ENCODE data around the gene DHRS2. TPM values are rescaled to one million over a fixed set of nuclear protein-coding genes. Genes with fewer than 3 reads are reported as not detected.
"Not testable (repeated sequence)": the region's sequence is repeated elsewhere in the genome, so short reads cannot be mapped to it uniquely, and the experiment has no call there.

Gene DHRS2, protein sequence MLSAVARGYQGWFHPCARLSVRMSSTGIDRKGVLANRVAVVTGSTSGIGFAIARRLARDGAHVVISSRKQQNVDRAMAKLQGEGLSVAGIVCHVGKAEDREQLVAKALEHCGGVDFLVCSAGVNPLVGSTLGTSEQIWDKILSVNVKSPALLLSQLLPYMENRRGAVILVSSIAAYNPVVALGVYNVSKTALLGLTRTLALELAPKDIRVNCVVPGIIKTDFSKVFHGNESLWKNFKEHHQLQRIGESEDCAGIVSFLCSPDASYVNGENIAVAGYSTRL
- 2.4 and 3.4 TPM in 2 replicates for total RNA-seq (2014; rRNA removed; shearing (Covaris generic))

GRCh38 chr14:23636317-23637211 lies at the start of gene DHRS2:
TSS of gene DHRS2 (plus strand) at chr14:23636364. CDS start at chr14:23638865, 2,501 bp downstream.
- no peak for DNase-seq (ENCODE audit: low spot score)

GRCh38 chr14:23588884-23589598 lies 47.1 kb upstream of the DHRS2 start:
- DNase-seq (ENCODE audit: low spot score): peak; percentile 78

- DNase-seq (ENCODE audit: low spot score): no peak
Observed at GRCh38 chr14:23589606-23590005, 46.6 kb upstream of the DHRS2 start.

GRCh38 chr14:23590198-23590597 lies 46.0 kb upstream of the DHRS2 start:
- no peak for DNase-seq (ENCODE audit: low spot score)

DNA sequence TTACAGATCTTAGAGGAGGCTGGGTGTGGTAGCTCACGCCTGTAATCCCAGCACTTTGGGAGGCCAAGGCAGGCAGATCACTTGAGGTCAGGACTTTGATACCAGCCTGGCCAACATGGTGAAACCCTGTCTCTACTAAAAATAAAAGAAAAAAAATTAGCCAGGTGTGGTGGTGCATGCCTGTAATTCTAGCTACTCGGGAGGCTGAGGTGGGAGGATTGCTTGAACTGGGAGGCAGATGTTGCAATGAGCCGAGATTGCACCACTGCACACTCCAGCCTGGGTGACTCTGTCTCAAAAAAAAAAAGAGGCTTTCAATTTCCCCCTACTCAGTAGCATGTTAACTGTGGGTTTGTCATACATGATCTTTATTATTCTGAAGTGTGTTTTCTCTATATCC lies 42.0 kb upstream of the DHRS2 start:
- not testable (repeated sequence) for DNase-seq (ENCODE audit: low spot score)

- no peak for DNase-seq (ENCODE audit: low spot score)
Observed at GRCh38 chr14:23600322-23600707, 35.8 kb upstream of the DHRS2 start.

GRCh38 chr14:23600806-23601205 lies 35.4 kb upstream of the DHRS2 start:
- DNase-seq (ENCODE audit: low spot score): no peak

DNA sequence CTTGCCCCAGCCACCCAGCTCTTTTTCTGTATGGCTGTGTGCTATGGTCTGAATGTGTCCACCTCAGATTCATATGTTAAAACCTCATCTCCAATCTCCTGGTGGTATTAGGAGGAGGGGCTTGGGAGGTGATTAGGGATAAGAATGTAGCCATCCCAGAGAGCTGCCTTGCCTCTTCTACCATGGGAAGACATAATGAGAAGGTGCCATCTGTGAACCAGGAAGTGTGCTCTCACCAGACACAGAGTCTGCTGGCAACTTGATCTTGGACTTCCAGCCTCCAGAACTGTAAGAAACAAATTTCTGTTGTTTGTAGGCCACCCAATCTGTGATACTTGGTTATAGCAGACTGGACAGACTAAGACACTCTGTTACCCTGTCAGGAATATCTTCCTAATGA lies 34.7 kb upstream of the DHRS2 start:
- no peak for DNase-seq (ENCODE audit: low spot score)

- no peak for DNase-seq (ENCODE audit: low spot score)
Observed at GRCh38 chr14:23601845-23602180, 34.4 kb upstream of the DHRS2 start.

DNA sequence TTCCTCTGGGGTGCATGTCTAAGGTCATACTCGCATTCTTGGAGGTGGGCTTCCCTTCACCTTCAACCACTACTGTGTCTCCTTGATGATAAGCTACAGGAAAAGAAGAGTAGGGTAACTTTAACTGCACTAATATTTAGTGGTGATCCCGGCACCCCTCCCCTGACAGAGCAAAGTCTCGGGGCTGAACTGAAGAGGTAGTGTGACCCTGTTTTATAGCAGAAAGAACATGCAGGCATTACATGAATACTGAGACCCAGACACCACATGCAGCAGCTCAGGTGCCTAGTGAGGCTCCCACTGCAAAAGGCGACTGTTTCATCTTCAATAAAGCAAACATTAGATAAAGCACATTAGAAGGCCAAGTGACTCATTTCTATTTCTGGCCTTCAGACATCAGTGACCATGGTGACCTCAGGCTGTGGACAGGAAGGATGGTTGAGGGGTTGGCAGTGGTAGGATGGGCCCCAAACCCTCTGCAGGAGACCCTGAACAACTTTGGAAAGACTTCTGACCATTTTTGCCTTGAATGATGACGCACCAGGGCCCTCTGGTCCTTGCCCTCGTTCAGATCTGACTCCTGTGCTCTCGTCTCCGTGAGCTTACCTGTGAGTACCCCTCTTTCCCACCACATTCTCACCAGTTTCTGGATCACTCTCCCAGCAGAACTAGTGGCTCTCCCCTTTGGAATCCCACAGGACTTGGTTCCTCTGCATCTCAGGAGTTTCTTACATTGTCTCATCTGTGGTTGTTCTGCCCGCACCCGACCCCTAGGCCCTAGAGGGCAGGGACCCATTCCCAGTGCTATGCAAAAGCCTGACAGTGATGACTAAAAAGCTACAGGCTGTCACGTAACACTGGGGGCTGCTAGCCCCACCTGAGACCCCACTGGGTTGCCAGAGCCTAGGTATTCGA lies 33.7 kb upstream of the DHRS2 start:
- peak; percentile 6 for DNase-seq (ENCODE audit: low spot score)

GRCh38 chr14:23603103-23603502 lies 33.1 kb upstream of the DHRS2 start:
- DNase-seq (ENCODE audit: low spot score): no peak

- no peak for DNase-seq (ENCODE audit: low spot score)
Observed at GRCh38 chr14:23604148-23604547, 32.0 kb upstream of the DHRS2 start.

- no peak for DNase-seq (ENCODE audit: low spot score)
Observed at GRCh38 chr14:23604675-23605170, 31.4 kb upstream of the DHRS2 start.

DNA sequence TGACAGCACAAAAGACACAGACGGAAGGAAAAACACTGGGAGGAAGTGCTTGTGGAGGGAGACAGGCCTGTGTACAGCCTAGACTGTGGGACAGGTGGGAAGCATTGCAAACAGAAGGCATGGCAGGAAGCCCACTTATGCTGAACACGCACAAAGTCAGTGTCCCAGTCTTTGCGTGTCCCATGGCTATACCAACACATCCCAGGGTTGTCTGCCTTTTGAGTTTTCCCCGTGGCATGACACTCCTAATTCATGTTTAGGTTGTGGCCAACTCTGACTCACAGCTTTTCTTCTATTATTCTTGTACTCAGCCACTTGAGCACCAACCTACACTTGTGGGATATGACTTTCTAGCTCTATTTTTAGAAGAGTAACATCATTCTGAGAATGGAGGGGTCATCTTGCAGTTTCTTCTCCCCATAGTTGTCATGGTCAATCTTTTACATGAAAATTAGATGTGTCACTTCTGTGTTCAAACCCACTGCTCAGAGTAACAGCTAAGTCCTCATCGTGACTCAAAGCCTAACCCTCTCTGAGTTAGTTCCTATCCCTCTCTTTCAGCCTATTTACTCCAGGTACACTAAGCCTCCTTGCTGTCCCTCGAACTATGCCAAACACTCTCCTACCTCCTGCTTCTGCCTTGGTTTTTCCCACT lies 30.1 kb upstream of the DHRS2 start:
- DNase-seq (ENCODE audit: low spot score): no peak

DNA sequence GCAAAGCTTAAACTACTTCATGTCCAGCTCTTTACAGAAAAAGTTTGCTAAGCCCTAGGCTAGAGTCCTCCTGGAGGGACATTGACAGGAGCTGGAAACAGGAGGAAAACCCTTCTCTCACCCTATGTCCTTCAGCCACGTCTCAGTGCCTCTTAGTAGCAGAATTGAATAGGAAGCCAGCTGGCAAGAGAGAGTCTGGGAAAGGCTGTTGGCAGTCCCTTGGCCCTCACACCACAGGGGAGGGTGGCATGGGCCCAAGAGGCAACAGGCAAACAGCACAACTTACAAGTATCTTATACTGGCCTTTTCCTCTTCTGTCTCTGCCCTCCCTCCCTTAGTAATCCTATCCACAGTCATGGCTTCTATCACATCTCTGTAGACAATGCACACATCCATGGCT lies 27.7 kb upstream of the DHRS2 start:
- no peak for DNase-seq (ENCODE audit: low spot score)

- DNase-seq (ENCODE audit: low spot score): no peak
Observed at GRCh38 chr14:23609001-23609400, 27.2 kb upstream of the DHRS2 start.

- not testable (repeated sequence) for DNase-seq (ENCODE audit: low spot score)
Observed at GRCh38 chr14:23609411-23610089, 26.6 kb upstream of the DHRS2 start.

GRCh38 chr14:23610090-23610814 lies 25.9 kb upstream of the DHRS2 start:
- DNase-seq (ENCODE audit: low spot score): no peak

DNA sequence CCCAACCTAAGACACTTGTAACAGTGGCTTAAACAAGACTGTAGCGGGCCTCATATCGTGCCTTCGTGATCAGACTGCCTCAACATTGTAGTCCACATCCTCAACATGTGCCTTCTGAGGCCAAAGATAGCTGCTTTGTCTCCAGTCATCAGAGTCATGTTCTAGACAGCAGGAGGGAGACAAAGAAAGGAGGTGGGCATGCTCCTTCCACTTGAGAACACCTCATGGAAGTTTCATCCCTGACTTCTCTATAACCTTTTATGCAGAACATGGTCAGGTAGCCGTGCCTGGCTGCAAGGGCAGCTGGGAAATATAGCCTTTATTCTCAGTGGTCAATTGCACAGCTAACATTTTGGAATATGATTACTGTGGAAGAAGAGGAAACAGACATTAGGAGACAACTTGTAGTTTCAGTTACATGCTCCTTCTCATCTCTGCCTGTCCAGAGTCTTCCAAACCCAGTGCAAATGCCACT lies 25.3 kb upstream of the DHRS2 start:
- no peak for DNase-seq (ENCODE audit: low spot score)
